WI38 (cell line): ENCODE measurements around the gene PKDREJ.

ENCODE experiments used
- H3K4me3 ChIP-seq: 2 replicates; pipeline ENCODE4 v1.5.1; 2011; ENCODE audit warnings: low read depth, mild to moderate bottlenecking, control low read depth, low read length
- TF ChIP-seq, protein P1 (sequence below): IDR thresholded peaks from 2 replicates; pipeline ENCODE4 v1.5.1; 2012; ENCODE audit warnings: low read depth, mild to moderate bottlenecking, control low read depth, low read length

PKDREJ gene

DNA sequence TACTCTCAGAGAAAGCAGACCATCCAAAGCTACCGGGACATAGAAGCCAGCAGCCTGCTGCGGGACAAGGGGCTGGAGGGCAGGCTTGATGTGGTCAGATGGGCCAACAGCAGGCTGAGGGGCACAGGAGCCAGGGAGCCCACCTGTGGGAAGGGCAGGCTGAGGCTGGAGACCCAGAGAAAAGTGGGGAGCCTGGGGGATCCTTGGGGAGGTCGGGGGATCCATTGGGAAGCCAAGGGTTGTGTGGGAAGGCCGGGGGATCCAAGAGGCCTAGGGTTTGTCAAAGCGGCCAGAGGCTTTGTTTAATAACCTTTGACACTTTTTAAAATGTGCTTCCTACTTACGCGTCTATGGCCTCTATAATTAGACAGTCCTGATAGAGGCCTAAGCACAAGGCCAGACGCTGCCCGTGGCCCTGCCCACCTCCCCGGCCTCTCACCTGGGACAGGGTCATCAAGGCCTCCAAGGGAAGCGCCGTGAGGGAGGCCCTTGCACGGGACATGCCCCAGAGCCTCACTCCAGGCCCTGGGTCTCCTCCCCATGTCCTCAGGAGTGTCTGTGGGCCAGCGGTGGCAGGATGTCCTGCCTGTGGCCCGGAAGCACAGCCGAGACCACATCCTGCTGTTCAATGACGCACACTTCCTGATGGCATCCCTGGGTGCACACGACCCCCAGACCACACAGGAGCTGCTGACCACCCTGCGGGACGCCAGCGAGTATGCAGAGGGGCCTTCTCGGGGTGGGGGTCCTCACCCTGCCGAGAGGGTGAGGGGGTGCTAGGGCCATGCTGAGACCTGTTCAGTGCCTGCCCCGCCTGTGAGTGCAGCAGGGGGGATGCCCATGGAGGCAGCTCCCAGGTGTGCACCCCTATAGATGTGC lies 25.0 kb upstream of the PKDREJ start:
- no peak overlapping the region for H3K4me3 ChIP-seq
- TF ChIP-seq, protein P1, sequence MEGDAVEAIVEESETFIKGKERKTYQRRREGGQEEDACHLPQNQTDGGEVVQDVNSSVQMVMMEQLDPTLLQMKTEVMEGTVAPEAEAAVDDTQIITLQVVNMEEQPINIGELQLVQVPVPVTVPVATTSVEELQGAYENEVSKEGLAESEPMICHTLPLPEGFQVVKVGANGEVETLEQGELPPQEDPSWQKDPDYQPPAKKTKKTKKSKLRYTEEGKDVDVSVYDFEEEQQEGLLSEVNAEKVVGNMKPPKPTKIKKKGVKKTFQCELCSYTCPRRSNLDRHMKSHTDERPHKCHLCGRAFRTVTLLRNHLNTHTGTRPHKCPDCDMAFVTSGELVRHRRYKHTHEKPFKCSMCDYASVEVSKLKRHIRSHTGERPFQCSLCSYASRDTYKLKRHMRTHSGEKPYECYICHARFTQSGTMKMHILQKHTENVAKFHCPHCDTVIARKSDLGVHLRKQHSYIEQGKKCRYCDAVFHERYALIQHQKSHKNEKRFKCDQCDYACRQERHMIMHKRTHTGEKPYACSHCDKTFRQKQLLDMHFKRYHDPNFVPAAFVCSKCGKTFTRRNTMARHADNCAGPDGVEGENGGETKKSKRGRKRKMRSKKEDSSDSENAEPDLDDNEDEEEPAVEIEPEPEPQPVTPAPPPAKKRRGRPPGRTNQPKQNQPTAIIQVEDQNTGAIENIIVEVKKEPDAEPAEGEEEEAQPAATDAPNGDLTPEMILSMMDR, result no peak

DNA sequence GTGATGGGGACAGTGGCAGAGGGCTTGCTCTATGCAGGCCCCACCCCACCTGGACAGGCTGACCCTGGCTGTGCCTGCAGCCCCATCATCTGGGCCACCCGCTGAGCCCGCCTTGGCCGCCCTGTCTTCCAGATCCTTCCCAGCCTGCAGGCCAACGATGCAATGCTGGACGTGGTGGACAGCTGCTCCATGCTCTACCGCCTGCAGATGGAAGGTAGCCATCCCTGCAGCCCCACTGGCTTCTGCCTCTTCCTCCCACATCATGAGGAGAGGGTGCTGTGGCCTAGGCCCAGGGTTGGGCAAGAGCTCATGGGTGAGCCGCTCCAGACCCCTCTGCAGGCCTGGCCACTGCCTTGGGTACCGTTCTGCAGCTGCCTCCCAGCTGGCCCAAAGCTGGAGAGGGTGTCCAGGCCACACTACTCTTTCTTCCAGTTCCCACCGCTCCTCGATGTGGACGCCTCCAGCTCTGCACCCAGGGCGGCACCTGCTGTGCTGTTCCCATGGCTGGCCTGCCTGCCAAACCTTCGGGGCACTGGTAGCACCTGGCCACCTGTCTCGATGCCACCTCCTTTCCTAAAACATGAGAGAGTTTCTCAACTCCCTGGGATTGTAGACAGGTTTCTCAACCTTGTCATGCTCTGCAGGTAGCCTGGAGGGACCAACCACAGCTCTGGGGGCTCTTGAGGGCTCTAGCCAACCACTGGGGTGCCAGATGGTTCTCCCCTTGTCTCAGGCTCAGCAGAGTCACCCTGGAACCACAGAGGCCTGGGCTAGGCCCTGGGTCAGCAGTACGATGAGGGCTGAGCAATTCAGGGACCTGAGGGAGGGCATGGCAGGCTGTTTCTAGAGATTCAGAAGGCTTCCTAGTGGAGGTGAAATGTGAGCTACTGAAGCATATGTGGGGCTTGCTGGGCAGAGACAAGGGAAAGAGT lies 24.1 kb upstream of the PKDREJ start:
- no peak overlapping the region for H3K4me3 ChIP-seq
- TF ChIP-seq, protein P1, result no peak

DNA sequence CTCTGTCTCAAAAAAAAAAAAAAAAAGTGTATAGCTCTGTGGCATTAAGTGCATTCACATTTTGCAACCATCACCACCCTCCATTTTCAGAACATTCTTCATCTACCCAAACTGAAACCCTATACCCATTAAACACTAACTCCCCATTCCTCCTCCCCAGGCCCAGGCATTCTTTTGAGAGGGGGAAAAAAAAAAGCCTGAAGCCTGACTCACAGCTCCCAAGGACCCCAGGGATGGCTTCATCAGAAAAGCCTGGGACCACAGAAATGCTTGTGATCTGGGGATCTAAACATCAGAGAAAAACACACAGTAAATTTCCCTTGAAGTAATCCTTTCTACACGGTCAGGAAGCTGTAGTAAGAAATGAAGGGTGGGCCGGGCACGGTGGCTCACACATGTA lies 22.9 kb upstream of the PKDREJ start:
- TF ChIP-seq, protein P1, result no peak
- H3K4me3 ChIP-seq, result no peak overlapping the region

DNA sequence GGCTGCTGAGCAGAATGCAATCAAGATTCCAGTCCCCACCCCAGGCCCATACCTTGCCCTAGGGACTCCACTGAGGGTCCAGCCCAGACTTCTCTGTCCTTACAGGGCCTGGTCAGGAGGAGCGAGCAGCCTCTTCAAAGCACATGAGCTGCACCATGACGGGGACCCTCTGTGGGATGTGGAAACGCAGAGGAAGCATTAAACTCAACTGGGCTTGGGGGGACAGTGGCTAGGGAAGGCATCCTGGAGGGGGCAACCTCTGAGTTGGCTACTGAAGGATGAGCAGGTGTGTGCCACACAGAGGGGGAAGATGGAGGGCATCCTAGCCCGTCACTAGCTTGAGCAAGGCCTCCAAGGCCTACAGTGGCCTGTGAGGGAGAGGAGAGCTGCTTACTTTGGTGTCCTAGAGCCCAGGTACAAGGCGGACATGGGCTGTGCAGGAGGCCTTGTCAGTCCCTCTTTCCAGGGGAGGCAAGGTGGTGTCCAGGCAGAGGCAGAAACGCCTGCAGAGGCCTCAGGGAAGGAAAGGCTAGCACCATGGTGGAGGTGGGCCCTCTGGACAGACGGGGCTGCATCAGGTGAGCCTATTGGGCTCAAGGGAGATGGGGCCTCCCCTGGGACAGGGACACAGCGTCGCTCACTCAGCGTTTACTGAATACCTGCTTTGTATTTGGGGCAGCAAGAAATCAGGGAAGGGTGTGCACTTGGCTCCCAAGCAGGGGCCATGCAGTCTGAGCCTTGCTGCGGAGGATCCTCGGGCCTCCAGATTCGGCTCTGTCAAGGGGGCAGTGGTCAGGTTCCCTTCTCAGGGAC lies 18.9 kb upstream of the PKDREJ start:
- H3K4me3 ChIP-seq, result no peak overlapping the region
- TF ChIP-seq, protein P1, result no peak

DNA sequence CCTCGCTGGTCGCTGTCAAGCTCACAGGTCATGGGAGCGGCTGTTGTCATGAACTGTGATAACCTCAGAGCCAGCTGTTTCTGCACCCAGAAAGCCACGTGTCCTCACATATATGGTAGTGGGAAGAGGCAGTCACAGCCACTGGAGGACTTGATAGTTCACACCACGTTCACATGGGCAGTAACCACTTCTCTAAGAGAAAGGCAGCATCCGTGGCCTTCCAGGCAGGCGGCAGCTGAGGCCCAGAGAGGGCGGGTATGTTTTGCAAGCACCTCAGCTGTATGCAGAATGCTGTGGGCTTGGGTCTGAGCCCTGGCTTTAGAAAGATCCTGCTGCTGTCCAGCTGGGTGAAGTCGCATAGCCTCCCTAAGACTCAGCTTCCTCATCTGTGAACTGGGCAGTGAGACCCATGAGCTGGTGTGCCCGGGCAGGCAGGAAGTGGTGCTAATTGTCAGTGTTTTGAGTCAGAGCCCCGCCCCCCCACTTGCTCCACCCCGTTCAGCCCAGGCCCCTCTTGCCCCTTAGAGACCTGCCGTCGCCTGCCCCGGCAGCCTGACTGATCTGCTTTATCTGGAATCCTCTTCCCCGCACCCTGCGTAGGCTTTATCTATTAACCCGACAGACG lies 18.0 kb upstream of the PKDREJ start:
- TF ChIP-seq, protein P1, result no peak
- H3K4me3 ChIP-seq, result no peak overlapping the region

DNA sequence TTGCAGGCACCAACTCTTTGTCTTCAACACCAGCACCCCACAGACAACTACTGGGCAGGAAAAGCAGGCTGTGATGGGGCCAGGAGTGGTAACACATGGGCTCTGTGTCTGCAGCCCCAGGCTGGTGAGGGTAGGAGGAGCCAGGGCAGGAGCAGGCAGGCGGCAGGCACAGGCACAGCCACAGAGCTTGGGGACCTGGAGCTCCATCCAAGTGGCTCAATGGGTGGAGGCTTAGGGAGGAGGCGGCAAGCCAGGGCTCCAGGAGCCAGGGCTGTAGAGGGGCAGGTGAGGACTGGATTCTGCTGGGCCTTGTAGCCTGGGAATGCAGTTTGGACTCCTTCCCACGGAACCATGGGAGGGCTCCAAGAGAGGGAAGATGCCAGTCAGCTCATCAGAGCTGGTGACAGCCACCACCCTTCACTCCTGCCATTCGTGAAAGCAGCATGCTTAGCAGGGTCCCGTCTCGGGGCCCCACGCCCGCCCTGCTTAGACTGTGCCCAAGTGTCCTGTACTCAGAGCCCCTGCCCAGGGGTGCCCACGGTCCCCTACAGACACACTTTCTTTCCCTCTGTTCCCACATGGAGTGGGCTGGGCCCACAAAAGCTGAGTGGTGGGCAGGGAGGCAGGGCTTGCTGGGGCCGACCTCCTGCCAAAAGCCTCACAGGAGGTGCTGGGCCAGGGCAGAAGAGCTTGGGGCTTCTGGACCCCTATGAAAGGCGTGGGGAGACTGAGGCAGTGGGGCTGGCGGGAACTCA lies 17.1 kb upstream of the PKDREJ start:
- TF ChIP-seq, protein P1, result no peak
- no peak overlapping the region for H3K4me3 ChIP-seq
